GM19397 (cell line): ENCODE measurements around the gene ZNF770.
A peak's percentile ranks its signal among the peaks of the same experiment; 100 is the strongest.

Experiments used
- ATAC-seq: cut with Tn5 transposase; IDR thresholded peaks from one replicate; pipeline ENCODE4 v1.9.1; 2021; ENCODE audit warnings: mild to moderate bottlenecking, moderate library complexity; ENCODE audit not compliant: unreplicated experiment

Gene ZNF770, protein sequence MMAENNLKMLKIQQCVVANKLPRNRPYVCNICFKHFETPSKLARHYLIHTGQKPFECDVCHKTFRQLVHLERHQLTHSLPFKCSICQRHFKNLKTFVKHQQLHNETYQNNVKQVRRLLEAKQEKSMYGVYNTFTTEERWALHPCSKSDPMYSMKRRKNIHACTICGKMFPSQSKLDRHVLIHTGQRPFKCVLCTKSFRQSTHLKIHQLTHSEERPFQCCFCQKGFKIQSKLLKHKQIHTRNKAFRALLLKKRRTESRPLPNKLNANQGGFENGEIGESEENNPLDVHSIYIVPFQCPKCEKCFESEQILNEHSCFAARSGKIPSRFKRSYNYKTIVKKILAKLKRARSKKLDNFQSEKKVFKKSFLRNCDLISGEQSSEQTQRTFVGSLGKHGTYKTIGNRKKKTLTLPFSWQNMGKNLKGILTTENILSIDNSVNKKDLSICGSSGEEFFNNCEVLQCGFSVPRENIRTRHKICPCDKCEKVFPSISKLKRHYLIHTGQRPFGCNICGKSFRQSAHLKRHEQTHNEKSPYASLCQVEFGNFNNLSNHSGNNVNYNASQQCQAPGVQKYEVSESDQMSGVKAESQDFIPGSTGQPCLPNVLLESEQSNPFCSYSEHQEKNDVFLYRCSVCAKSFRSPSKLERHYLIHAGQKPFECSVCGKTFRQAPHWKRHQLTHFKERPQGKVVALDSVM

DNA sequence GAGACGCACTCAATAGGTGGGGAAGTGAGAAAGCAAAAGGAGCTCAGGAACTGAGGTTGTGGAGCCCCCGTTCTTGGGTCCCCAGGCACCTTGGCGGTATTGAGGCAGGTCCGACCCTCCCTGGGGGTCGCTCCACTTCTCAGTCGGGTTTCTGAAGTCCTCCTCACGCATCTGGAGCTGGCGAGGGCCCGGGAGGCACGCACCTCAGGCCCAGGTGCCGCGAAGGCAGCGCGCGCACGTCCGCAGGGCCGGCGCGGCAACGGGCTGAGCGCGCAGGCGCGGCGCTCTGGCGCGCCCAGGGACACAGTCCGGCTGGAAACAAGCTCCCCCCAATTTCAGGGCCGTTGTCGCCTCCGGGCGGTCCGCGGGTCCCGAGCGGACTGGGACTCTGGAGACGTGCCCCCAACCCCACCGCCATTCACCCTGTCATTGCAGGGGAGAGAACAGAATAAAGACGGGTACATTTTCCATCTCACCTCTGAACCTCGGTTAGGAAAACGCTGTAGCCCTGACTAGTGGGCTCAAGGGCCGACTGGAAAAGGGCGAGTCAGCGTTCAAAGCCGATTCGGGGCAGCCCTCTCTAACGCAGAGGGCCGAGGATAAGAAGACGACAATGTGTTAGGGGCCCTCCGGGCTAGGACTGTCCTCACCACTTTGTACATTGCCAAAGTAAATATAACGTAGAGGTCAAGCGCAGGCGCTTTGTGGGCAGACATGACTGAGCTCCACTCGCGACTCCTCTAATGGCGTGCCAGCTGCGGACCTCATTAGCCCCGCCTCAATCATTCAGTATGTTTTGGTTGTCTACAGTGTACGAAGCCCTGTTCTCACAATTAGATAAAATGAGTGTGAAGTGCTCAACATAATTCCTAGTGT is at the start of gene ZNF770:
Gene ZNF770, minus strand, starts transcription at position 261 of the 876 bp plus-strand sequence. CDS start 4,853 bp downstream, outside the sequence.
- peak; percentile 82 for ATAC-seq

DNA sequence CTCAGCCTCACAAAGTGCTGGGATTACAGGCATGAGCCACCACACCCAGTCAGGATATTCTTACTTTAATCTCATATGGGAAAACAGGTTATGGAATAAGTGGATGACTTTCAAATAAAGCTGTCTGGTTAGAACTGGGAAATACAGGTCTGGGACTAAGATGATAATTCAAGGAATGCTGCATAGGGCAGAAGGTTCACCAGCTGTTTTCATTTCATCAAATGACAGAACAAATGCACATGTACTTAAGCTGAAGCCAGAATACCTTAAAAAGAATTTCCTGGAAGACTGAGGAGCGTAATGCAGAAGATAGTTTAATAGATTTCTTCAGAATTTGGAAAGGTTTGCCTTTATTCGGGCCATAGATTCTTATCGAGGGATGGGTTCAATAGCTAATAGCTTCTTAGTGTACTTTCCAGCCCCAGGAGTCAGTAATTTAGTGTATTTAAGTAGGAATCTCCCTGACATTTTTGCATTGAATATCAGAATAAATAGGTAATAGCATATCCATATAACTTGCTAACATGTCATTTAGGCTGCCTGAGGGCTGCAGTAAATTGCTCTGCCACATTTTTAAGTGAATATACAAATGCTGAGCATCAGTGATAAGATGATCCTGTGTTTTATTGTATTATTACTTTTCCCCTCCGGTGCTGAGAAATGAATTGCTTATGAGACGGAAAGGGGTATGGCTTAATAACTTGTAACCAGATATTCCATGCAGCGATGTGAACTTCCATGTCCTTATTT is 40.3 kb upstream of the ZNF770 start:
- ATAC-seq, result no peak

DNA sequence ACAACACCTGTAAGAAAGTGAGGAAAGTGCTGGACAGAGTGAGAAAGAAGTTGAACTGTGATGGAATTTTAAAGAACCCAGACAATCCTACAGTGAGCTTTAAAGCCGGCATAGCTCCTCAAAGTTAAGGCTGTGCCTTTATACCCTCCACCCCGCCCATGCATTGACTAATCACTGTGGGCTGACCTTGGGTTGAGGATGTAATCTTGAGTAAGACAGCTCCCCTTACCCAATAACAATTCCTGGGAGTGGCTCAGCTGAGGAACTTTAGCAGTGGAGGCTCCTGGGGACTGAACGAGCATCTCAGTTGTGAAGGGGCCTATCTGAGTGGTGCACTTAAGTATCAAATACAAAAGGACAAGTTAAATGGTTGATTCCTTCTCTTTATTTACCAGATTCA is 35.7 kb upstream of the ZNF770 start:
- ATAC-seq, result no peak

DNA sequence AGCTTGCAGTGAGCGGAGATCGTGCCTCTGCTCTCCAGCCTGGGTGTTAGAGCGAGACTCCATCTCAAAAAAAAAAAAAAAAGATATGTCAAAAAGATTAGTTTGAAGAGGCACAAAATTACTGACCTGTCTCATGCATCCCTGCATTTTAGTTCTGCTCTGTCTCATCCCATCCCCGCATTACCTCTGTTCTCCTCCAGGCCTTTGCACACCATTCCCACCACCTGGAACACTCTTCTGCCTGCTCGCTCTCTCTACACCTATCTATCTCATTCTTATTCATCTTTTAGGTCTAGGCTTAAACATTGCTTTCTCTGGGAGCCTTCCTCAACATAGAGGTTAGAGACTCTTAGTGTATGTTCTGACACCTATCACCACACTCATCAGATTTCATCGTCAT is 32.9 kb upstream of the ZNF770 start:
- no peak for ATAC-seq

DNA sequence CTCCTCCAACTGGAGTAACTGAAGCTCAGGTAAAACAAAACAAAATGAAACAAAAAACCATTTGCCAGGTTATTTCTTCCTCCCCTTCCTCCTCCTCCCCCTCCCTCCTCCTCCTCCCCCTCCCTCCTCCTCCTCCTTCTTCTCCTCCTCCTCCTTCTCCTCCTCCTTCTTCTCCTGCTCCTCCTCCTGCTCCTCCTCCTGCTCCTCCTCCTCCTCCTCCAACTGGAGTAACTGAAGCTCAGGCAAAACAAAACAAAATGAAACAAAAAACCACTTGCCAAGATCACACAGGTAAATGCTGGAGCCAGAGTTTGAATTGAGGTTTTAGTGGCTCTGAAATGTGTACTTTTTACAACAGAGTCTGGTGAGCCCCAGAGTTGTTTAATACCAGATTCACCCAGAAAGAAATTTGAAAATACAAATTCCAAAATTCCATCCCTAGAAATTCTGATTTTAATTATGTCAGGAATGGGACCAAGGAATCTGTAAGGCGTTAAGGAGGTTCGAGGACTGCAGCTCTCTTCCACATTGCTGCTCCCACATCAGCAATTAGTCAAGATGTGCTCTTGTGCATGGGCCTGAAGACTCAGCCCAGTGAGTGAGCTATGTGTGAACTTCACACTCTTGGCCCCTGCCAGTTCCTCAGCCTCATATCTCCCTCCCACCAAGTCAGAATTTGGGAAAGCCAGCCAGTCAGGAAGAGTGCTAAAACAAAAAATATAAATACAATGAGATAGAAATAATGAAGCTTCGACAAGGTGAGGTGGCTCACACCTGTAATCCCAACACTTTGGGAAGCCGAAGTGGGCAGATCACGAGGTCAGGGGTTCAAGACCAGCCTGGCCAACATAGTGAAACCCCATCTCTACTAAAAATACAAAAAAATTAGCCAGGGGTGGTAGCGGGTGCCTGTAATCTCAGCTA is 31.6 kb upstream of the ZNF770 start:
- ATAC-seq, result no peak

DNA sequence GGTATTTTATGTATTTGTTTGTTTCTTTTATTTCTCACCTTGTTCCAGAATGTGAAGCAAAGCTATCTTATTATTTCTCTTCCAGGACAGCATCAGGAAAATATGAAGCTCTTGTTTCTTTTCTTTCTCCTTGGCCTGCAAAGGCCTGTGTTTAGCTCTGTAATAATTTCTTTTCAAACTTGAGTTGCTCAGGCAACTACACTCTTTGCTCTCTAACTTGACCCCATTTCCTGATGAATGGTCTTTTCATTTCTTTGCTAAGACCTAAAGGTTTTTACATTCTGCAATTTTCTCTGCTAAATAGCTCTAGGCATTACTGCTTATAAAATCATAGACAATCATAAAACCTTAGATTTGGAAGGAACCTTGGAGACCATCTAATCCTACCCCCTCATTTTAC is 26.2 kb upstream of the ZNF770 start:
- no peak for ATAC-seq

DNA sequence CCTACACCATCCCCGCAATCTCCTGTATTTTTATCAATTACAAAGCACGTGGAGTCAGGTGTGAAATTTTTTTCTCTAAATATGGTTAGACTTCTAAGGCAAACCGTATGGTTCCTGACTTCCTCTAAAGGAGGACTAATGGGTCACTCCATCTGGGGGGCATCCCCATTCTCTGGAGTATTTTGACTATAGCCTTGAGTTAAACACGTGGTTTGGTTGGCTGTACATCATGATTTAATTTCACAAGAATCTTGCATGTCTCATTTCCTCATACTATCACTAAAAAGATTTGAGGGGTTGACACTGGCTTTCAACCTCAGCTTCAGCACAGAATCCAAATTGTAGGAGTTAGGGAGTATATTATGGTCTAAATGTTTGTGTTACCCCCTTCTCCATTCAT is 25.3 kb upstream of the ZNF770 start:
- ATAC-seq, result no peak

DNA sequence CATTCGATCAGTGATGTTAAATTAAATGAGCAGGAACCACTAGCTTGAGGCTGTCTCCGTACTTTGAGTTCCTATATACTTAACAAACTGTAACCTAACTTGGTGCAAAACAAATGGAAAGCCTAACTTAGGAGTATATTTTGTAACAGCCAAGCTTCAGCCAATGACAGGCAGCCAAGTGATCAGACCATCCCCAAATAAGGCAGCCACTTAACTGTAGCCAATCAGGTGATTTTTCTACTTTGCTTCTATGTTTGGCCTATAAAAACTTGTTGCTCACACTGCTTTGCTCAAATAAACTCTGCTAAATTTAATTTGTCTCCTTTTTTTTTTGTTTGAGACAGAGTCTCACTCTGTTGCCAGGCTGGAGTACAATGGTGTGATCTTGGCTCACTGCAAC is 19.3 kb upstream of the ZNF770 start:
- ATAC-seq, result no peak

DNA sequence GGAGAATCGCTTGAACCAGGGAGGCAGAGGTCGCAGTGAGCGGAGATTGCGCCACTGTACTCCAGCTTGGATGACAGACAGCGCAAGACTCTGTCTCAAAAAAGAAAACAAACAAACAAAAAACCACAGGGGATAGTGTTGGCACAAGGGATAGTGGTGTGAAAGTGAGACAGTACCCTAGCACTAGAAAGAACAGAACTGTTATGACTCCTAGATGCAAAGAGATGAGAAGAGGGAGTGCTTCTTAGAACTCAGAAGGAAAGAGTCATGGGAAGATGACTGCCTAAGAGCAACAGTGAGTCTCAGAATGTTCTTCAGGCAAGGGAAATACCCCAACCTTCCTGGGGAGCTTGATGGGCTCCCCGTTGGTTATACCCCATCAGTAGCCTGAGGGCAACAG is 17.8 kb upstream of the ZNF770 start:
- ATAC-seq, result no peak

DNA sequence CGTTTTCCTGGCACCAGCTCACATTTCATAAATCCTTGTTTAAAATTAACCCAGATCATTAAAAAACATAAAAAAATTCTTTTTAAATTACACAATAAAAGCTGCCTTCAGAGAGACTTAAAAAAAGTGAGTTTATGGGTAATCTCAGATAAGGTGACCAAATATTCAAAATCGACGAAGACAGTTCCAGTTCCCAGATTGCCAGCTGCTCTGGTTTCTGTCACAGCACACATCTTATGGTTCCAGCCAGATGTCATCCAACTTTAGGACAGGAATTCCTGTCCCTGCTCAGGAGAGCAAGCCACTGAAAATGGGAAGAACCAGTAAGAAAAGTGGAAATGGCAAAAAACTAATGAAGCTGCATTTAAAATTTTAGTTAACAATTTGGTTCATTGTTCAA is 15.8 kb upstream of the ZNF770 start:
- ATAC-seq, result no peak

DNA sequence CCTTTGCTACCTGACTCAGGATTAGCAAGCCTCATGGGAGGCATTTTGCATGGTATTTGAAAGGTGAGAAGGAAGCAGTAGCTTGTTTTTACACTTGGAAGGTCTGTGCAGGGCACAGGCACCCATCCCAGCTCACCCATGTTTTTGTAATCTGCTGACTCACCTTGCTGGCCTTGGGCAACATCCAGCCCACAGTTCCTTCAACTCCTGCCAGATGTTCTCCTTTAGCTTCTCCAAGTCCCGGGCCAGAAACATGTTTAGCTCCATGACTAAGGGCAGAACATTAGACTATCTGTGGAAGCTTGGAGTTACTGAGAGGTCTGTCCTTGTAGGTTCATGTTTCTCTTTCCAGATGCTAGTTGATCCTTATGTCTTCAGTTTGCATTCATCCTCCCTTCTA is 12.4 kb upstream of the ZNF770 start:
- ATAC-seq, result no peak

DNA sequence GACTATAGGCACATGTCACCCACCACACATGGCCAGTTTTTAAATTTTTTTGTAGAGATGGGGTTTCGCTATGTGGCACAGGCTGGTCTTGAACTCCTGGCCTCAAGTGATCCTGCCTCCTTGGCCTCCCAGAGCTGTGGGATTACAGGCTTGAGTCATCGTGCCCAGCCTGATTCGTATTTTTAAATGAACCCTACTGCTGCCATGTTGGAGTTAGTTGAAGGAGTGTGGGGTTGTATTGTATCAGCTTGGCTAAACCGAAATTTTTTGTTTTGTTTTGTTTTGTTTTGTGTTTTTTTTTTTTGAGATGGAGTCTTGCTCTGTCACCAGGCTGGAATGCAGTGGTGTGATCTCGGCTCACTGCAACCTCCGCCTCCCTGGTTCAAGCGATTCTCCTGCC is 11.8 kb upstream of the ZNF770 start:
- ATAC-seq, result no peak

DNA sequence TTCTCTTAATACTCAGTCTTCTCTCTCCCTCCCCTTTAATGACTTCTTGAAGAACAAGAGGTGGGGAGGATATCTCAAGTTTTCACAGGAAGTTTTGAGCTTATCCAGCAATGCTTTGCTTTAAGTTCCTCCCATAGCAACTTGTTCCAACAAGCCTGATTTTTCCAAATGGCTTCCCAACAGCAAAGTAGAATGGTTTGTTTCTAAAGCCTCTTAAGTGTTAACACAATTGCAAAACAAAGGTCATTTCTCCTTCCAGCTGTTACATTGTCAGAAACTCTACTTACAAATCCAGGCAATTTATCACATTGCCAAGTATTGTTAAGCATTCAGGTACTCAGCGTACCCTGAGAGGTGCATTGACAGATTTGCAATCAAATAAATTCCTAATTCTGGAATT is 6.8 kb upstream of the ZNF770 start:
- no peak for ATAC-seq

DNA sequence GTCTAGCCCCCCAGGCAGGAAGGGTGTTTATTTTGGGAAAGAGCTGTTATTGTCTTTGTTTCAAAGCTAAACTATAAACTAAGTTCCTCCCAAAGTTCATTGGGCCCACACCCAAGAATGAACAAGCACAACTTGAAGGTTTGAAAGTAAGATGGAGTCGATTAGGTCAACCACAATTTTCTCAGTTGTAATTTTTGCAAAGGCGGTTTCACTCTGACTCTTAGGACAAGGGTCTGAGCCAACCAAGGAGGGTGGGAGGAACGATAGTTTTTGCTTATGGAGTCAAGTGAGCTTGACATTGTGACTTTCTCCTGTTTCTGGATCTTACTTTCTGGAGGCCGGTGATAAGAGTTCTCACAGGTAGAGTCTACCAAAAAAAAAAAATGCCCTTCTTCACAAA is 5.8 kb upstream of the ZNF770 start:
- ATAC-seq, result peak; percentile 90

DNA sequence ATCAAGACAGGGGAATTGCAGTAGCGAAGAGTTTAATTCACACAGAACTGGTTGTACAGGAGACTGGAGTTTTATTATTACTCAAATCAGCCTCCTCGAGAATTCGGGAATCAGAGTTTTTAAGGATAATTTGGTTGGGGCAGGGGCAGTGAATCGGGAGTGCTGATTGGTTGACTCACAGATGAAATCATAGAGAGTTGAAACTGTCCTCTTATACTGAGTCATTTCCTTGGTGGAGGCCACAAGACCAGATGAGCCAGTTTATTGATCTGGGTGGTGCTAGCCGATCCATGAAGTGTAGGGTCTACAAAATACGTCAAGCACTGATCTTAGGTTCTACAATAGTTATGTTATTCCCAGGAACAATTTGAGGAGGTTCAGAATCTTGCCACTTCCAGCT is 5.3 kb upstream of the ZNF770 start:
- ATAC-seq, result peak; percentile 6

DNA sequence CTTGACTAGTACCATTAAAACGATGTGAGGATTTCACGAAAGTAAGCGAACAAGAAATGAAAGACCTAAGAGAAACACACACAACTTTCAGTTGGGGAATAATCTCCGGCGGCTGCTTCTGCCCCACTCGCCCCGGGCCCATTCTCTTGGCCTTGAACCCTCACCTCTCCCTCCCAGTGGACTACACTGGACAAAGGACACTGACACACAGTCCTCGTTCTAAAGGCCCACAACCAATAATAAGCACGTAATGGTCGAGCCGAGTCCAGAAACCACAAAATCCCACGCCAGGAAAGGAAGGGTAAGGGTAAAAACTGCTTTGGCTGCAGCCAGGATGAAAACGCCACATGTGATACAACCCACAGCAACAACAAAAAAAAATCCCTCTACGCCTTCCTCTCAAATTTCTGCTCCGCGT is 469 bp downstream of the ZNF770 start:
- ATAC-seq, result no peak

DNA sequence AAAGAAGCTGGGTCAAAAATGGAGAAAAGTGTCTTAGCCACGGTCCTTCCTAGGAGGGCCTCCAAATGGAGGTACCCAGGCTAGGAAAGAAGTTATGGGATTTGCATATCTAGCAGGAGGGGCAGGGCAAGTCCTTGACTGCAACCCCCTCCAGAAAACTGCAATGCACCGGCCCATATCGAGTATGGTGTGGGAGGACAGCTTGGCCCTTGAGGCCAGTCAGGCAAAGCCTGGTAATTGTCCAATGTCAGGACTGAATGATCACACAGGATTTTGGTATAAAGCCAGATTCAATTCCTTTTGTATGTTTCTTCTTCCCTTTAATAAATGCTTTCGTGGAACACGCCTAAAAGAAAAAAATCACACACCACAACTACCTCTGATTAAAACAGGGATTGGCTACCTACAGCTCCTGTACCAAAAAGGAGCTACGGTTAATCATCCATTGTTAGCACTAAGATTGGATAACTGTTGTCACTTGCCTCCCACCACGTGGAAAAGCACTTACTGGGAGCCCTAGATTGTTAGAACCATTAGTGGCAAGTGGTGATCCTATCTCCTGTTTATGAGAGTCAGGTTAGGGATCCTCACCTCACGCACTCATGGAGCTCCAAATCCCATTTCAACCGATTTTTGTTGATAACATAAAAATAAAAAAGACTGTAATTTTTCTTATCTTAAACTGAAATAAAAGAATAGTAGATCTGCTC is 1.2 kb downstream of the ZNF770 start:
- ATAC-seq, result no peak

DNA sequence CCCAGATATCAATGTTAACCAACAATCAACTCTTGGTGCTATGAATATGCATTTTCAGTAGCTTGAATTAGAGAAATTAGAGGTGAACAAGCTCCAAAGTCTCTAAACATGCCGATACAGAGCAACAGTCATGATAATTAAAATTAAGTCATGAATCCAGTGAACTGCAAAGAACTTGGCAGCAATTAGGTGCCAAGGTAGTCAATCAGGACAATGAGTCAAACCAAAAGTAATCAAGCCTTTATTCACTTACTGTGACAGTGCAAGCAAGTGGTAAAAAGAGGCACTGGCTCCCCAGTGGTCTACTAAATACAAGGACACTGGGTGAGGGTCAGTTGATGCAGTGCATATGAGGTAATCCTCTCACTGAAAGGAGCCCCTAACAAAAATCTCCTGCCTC is 1.8 kb downstream of the ZNF770 start:
- ATAC-seq, result no peak
